GM19035 (cell line): ENCODE measurements around the gene VLDLR.
A peak's percentile ranks its signal among the peaks of the same experiment; 100 is the strongest.

ENCODE experiments used
- ATAC-seq: cut with Tn5 transposase; IDR thresholded peaks from one replicate; pipeline ENCODE4 v1.9.1; 2021; ENCODE audit not compliant: unreplicated experiment

VLDLR gene

GRCh38 chr9:2621722-2622460, at the start of gene VLDLR:
Gene VLDLR (plus strand): TSS chr9:2621787. CDS start chr9:2622190, 403 bp downstream.
- peak; percentile 50 for ATAC-seq

DNA sequence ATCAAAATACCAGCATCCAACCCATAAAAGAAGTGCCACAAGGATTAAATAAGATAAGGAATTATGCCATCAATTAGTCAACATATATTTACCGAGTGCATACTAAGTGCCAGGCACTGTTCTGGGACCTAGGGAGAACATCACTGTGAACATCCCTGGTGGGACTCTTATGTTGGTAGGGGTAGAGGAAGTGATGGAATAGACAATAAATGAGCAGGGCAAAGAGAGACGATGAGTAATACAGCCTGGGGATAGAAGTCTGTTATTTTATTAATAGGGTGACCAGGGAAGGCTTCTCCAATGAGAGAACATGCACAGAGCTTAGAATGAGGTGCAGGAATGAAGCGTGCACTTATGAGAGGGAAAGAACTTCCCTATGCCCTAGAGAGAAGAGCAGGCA, 47.4 kb upstream of the VLDLR start:
- no peak for ATAC-seq

- no peak for ATAC-seq
Observed at GRCh38 chr9:2576631-2577030, 45.0 kb upstream of the VLDLR start.

GRCh38 chr9:2583308-2584013, 38.1 kb upstream of the VLDLR start:
- no peak for ATAC-seq

GRCh38 chr9:2591967-2592366, 29.6 kb upstream of the VLDLR start:
- no peak for ATAC-seq

- ATAC-seq: no peak
Observed at GRCh38 chr9:2593744-2594143, 27.8 kb upstream of the VLDLR start.

- no peak for ATAC-seq
Observed at GRCh38 chr9:2595973-2596372, 25.6 kb upstream of the VLDLR start.

DNA sequence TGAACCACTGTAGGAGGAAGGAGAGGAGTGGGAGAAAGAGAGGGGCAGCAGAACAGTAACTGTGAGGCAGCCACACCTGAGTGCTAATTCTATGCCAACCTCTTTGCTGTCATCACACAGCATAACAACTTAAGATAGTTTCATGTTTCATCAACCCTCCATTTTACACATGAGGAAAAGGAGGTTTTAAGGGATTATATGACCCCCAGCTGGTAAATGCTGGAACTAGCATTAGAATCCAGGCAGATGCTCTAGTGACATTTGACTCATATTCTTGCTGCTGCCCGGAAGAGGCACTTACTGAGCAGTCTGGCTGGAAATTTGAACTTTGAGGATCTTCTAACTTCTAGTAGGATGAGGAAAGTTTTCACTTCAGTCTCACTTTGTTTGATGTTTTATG, 24.1 kb upstream of the VLDLR start:
- no peak for ATAC-seq

DNA sequence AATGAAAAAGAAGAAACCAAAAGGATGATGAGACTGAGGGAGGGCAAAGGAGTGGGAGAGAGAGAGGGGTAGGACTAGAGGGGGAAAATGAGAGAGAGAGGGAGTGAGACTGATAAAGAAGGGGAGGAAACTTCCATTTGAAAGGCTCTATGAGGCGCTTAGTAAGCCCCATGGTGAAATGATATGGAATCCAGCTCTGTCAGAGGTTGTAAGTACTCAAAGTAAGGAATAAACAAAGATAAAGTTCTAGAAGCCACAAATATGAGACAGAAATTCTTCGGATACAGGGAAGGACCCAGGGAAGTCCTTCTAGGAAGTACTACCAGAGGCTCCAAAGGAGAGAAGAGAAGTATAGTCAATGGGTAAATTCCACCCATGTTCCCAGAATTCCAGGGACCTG, 21.7 kb upstream of the VLDLR start:
- no peak for ATAC-seq

GRCh38 chr9:2600307-2600706, 21.3 kb upstream of the VLDLR start:
- ATAC-seq: no peak

DNA sequence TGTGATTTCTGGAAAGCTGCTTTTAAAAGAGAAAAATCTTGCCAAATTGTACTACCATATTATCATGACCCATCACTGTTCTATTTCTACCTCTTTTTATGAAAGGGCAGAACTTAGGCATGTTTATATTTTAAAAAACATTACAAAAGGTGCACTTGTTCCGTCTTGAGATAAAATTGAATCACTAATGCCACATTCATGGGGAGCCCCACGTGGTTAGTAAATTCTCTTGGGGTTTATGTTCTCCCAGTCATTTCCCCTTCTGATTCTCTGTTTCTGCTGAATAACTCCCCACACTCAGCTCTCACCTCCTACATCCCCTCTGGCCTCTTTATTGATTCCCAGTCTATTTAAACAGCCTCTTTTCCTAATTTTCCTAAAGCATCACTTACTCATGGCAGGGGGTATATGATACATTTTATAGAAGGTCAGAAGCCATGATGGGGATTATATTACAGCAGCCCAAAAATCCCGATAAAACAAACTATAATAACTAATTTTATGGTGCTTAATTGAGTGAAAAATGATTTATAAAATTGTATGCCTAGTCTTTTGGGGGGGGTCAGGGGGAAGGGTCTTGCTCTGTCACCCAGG, 19.7 kb upstream of the VLDLR start:
- ATAC-seq: no peak

- ATAC-seq: peak; percentile 78
Observed at GRCh38 chr9:2602704-2603116, 18.9 kb upstream of the VLDLR start.

- no peak for ATAC-seq
Observed at GRCh38 chr9:2603621-2604020, 18.0 kb upstream of the VLDLR start.

DNA sequence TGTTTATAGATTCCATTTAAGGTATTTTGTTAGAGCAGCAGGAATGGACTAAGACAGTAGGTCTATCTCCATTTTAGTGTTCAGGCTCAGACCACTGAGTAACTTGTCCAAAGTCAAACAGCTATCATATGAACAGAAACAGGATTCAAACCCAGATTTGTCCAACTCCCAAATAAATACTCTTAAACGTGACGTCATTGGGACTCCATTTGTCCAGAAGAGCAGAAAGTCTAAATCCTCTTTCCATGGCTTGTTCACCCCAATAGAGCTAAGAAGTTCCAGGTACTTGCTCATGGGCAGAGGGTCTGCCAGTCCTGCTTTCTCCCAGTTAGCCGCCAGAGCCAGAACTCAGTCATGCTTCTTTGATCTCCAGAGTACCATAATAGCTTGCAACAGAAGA, 16.3 kb upstream of the VLDLR start:
- no peak for ATAC-seq

DNA sequence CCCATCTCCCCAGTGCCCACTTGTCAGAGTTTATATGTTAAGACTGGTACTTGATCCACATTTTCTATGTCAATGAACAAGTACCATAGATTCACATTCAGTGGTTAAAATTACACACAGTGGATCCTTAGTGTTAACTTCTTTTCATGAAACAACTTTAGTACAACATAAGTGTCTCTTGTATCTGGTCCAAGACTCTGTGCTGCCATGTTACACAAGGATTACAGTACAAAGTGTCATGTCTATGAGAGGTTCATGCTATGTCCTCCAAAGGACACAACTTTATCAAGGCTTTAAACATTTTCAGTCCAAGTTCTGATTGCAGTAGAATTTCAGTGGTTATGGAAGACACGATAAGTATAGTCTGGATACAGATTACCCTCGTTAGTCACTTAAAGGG, 13.3 kb upstream of the VLDLR start:
- ATAC-seq: no peak

DNA sequence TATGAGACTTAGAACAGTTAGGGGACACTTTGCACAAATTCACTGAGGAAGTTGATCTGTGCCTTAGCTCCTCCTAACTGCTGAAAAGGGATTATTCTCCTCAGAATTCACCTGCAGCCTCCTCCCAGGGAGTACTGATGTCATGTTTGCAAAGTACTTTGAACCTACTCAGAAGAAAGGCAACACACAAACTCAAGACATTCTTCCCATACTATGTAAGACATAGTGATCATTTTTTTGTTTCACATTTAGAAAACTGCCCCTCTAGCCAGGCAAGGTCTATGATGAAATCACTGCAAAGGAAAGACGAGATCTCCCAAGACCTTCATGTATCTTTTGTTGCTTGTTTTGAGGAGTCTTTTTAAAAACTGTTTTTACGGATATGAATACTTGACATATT, 10.6 kb upstream of the VLDLR start:
- no peak for ATAC-seq

DNA sequence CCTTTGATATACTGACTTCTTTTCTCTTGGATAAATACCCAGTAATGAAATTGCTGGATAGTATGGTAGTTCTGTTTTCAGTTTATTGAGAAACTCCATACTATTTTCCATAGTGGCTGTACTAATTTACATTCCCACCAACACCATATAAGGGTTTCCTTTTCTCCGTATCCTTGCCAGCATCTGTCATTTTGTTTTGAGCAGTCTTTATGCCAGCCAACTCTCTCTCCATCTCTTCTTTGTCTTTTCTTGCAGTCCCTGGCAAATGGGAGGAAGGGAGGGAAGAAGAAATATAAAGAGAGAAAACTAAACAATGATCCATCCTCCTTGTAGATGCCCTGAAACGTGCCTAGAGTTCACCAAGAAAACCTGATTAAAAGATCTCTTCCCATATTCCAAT, 9.6 kb upstream of the VLDLR start:
- no peak for ATAC-seq

DNA sequence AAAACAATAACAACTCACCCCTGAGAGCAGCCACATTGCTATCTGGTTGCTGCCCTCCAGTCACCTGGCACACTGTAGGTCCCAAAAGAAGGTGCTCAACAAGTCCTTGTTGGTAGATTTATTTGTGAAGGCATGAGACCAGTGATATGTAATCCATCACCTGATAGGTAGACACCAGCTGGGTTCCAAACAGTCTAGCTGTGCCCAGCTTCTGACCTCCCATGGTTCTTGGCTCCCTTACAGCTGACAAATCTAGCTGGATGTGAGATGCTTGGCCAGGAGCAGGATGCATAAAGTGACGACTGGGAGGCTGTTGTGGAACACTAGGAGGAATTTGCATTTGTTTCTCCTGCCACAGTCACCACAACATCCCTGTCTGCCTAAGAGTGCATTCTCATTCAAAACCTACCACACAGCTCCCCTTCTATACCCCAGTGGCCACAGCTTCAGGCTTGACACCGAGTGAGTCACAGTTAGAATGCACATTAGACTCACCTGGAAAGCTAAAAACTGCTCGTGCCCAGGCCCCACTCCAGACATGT, 7.8 kb upstream of the VLDLR start:
- ATAC-seq: no peak

DNA sequence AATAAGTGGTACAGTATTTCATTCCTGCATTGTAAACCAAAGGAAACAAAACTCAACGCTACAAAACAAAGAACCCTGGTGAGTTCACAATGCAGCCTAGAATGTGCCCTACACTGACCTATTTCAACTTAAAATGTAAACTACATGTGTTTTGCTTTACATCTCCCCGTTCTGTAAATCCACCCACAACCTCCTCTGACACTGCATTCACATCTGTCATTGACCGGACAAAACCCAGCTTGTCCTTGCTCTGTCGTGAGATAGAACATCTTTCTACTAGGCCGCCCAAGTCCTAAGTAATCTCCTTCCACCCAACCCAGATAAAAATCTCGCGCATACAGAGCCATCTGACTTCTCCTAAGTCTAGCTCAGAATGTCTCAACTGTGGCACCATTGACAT, 6.1 kb upstream of the VLDLR start:
- no peak for ATAC-seq

DNA sequence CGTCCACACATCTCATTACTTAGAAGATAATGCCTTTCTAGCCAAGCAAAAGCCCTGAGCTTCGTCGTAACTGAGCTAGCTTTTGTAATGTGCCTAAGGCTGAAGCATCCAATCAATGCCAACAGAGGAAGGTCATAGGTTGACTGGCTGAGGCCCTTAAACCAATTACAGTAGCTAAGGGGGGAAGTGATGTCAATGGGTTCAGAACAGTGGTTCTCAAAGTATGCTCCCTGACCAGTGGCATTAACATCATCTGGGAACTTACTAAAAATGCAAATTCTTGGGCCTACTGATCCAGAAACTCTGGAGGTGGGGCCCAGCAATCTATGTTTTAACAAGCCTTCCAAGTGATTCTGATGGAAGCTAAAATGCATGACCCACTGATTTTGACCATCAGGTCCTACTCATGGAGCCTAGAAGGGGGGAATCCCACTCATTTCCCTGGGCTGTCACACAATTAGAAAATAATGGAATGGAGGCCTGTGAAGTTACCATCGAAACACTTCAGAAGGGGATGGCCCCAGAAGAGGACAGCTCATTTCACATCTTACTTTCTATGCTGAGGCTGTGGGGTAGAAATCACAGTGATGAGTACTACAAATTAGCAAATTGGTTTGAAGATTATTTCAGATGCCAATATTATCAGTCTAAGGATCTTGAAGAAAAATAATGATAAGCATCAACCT, 4.8 kb upstream of the VLDLR start:
- no peak for ATAC-seq

GRCh38 chr9:2618289-2618688, 3.3 kb upstream of the VLDLR start:
- ATAC-seq: no peak
